H9 (cell line): ENCODE results near the gene AK9. TPM values are rescaled to one million over a fixed set of nuclear protein-coding genes. Genes with fewer than 3 reads are reported as not detected.

Experiments
- DNase-seq: peaks from one replicate; pipeline ENCODE4 v3.0.0-alpha.2; 2017
- H2AFZ ChIP-seq: one replicate; pipeline ENCODE4 v1.6.1; 2013; ENCODE audit warnings: mild to moderate bottlenecking, low read length, control low read depth, moderate library complexity
- H2AK5ac ChIP-seq: 2 replicates; pipeline ENCODE4 v1.6.1; 2013; ENCODE audit warnings: low read length, control low read depth, mixed read lengths; ENCODE audit not compliant: insufficient read length
- H2BK120ac ChIP-seq: one replicate; pipeline ENCODE4 v1.6.1; 2013; ENCODE audit warnings: low read depth, mild to moderate bottlenecking, low read length, control low read depth, inconsistent platforms; ENCODE audit not compliant: poor library complexity, severe bottlenecking
- H2BK12ac ChIP-seq: 2 replicates; pipeline ENCODE4 v1.6.1; 2013; ENCODE audit warnings: low read length, control low read depth, mixed read lengths, low read depth; ENCODE audit not compliant: insufficient read length
- H2BK15ac ChIP-seq: 2 replicates; pipeline ENCODE4 v1.6.1; 2013; ENCODE audit warnings: low read depth, low read length, control low read depth
- H2BK20ac ChIP-seq: one replicate; pipeline ENCODE4 v1.6.1; 2013; ENCODE audit warnings: low read depth, mild to moderate bottlenecking, low read length, control low read depth, inconsistent platforms; ENCODE audit not compliant: poor library complexity, severe bottlenecking
- H2BK5ac ChIP-seq: 2 replicates; pipeline ENCODE4 v1.6.1; 2013; ENCODE audit warnings: low read length, control low read depth, mixed read lengths; ENCODE audit not compliant: insufficient read length
- H3K14ac ChIP-seq: 2 replicates; pipeline ENCODE4 v1.6.1; 2013; ENCODE audit warnings: low read length, control low read depth; ENCODE audit not compliant: insufficient read depth
- H3K18ac ChIP-seq: 2 replicates; pipeline ENCODE4 v1.6.1; 2013; ENCODE audit warnings: low read depth, mild to moderate bottlenecking, mixed read lengths, low read length, control low read depth; ENCODE audit not compliant: insufficient read length
- H3K23ac ChIP-seq: 2 replicates; pipeline ENCODE4 v1.6.1; 2013; ENCODE audit warnings: low read length, control low read depth, mixed read lengths, low read depth; ENCODE audit not compliant: insufficient read length
- H3K23me2 ChIP-seq: 2 replicates; pipeline ENCODE4 v1.6.1; 2013; ENCODE audit warnings: low read depth, mild to moderate bottlenecking, mixed read lengths, low read length, control low read depth; ENCODE audit not compliant: insufficient read length, poor library complexity, severe bottlenecking
- H3K27ac ChIP-seq: 2 replicates; pipeline ENCODE4 v1.5.1; 2013; ENCODE audit warnings: low read length, control low read depth, mixed read lengths, low read depth; ENCODE audit not compliant: insufficient read length
- H3K27me3 ChIP-seq: 2 replicates; pipeline ENCODE4 v1.6.1; 2013; ENCODE audit warnings: low read length, control low read depth, inconsistent platforms; ENCODE audit not compliant: insufficient read depth
- H3K4ac ChIP-seq: 2 replicates; pipeline ENCODE4 v1.6.1; 2013; ENCODE audit warnings: low read depth, mild to moderate bottlenecking, control low read depth, inconsistent platforms, low read length, moderate library complexity
- H3K4me1 ChIP-seq: 2 replicates; pipeline ENCODE4 v1.6.1; 2013; ENCODE audit warnings: low read length, control low read depth, inconsistent platforms; ENCODE audit not compliant: insufficient read depth
- H3K4me2 ChIP-seq: 2 replicates; pipeline ENCODE4 v1.6.1; 2013; ENCODE audit warnings: low read length, control low read depth, mixed read lengths; ENCODE audit not compliant: insufficient read length, insufficient read depth
- H3K56ac ChIP-seq: 2 replicates; pipeline ENCODE4 v1.6.1; 2013; ENCODE audit warnings: low read depth, mild to moderate bottlenecking, mixed read lengths, low read length, control low read depth; ENCODE audit not compliant: insufficient read length
- H3K79me1 ChIP-seq: 2 replicates; pipeline ENCODE4 v1.6.1; 2013; ENCODE audit warnings: low read depth, mild to moderate bottlenecking, moderate library complexity, low read length, control low read depth, inconsistent platforms; ENCODE audit not compliant: insufficient read depth, poor library complexity, severe bottlenecking
- H3K79me2 ChIP-seq: 2 replicates; pipeline ENCODE4 v1.6.1; 2013; ENCODE audit warnings: low read length, control low read depth, inconsistent platforms; ENCODE audit not compliant: insufficient read depth
- H3K9ac ChIP-seq: 2 replicates; pipeline ENCODE4 v1.6.1; 2013; ENCODE audit warnings: low read length, control low read depth, mixed read lengths; ENCODE audit not compliant: insufficient read length; ENCODE audit errors: extremely low read depth
- H3K9me3 ChIP-seq: one replicate; pipeline ENCODE4 v1.6.1; 2013; ENCODE audit warnings: low read depth, low read length, inconsistent platforms; ENCODE audit not compliant: control insufficient read depth
- H3T11ph ChIP-seq: one replicate; pipeline ENCODE4 v1.6.1; 2013; ENCODE audit warnings: mild to moderate bottlenecking, low read length, control low read depth, inconsistent platforms
- H4K20me1 ChIP-seq: one replicate; pipeline ENCODE4 v1.6.1; 2013; ENCODE audit not compliant: control insufficient read depth, insufficient read length, insufficient read depth
- H4K5ac ChIP-seq: 2 replicates; pipeline ENCODE4 v1.6.1; 2013; ENCODE audit warnings: low read depth, mild to moderate bottlenecking, mixed read lengths, low read length, control low read depth; ENCODE audit not compliant: insufficient read length
- H4K8ac ChIP-seq: replicated peaks from 2 replicates; pipeline ENCODE4 v1.6.1; 2013; ENCODE audit warnings: low read length, control low read depth, mixed read lengths, low read depth; ENCODE audit not compliant: insufficient read length
- H4K91ac ChIP-seq: 2 replicates; pipeline ENCODE4 v1.6.1; 2013; ENCODE audit warnings: low read depth, mild to moderate bottlenecking, moderate library complexity, mixed read lengths, low read length, control low read depth; ENCODE audit not compliant: insufficient read length
- H3K27ac Mint-ChIP-seq, 3 experiments: 2 replicates in 2 of 3; 3 replicates in 1 of 3; pipeline ENCODE4 v1.8.0; 2020 to 2021; ENCODE audit warnings: mixed read lengths in 3 of 3, mild to moderate bottlenecking in 1 of 3, moderate library complexity in 1 of 3
- H3K27me3 Mint-ChIP-seq: 2 replicates; pipeline ENCODE4 v1.8.0; 2021; ENCODE audit warnings: low read depth, mild to moderate bottlenecking, moderate library complexity, mixed read lengths
- H3K36me3 Mint-ChIP-seq, 3 experiments: 2 replicates in 2 of 3; 3 replicates in 1 of 3; pipeline ENCODE4 v1.8.0; 2020 to 2021; ENCODE audit warnings: low read depth in 3 of 3, mixed read lengths in 3 of 3; ENCODE audit not compliant: insufficient read depth in 1 of 3
- H3K4me1 Mint-ChIP-seq, 2 experiments: 2 replicates each; pipeline ENCODE4 v1.8.0; 2020; ENCODE audit warnings: mixed read lengths in 2 of 2
- H3K4me3 Mint-ChIP-seq, 2 experiments: 2 replicates in 1 of 2; 3 replicates in 1 of 2; pipeline ENCODE4 v1.8.0; 2020 to 2021; ENCODE audit warnings: mild to moderate bottlenecking in 2 of 2, mixed read lengths in 2 of 2, moderate library complexity in 1 of 2
- H3K9me3 Mint-ChIP-seq, 2 experiments: 2 replicates in 1 of 2; 3 replicates in 1 of 2; pipeline ENCODE4 v1.8.0; 2020; ENCODE audit warnings: mild to moderate bottlenecking in 2 of 2, mixed read lengths in 2 of 2, moderate library complexity in 1 of 2
- CTCF ChIP-seq: fragments of 200-600 bp; sonication (generic); conservative IDR thresholded peaks from 3 replicates; pipeline ENCODE4 v1.8.0; 2021; ENCODE audit warnings: antibody characterized with exemption, mild to moderate bottlenecking
- WGBS: extraction: QIAGEN DNeasy Blood & Tissue Kit; methylation state at CpG from one replicate; pipeline ENCODE4 v1.1.7; 2013; ENCODE audit warnings: missing lambda C conversion rate, low lambda C conversion rate, mixed read lengths; ENCODE audit not compliant: insufficient read length; ENCODE audit errors: extremely low coverage; 5-methylcytosine and 5-hydroxymethylcytosine counted together
- total RNA-seq: library from RNA; stranded (reverse); gene quantifications from 2 replicates; pipeline ENCODE4 v1.2.1, GENCODE V29; 2021

AK9 gene
- total RNA-seq, 1 experiment from 2014 or later, result 2.3 TPM

GRCh38 chr6:109714166-109714565 is 23.2 kb upstream of the AK9 start:
- H3K4me1 Mint-ChIP-seq, result peaks cover 0 to 4% of the 10 kb centered on the region in 2 experiments; a peak in 1 of 4 replicates
- no peaks in the 10 kb centered on the region for H3K79me1 ChIP-seq
- DNase-seq, result no peak
- H3K4me2 ChIP-seq, result no peak overlapping the region
- H4K91ac ChIP-seq, result no peak overlapping the region
- no peak overlapping the region for H2BK15ac ChIP-seq
- 0 out of 7 replicates have a peak overlapping the region, but pooled peaks of 1 of the 3 experiments have one; percentile 34 for H3K27ac Mint-ChIP-seq
- no peak overlapping the region for H2BK5ac ChIP-seq
- H2BK120ac ChIP-seq, result no peak overlapping the region
- no CpG with 5 or more reads among the region's 3 CpGs for WGBS
- no peaks in the 10 kb centered on the region for H3K23me2 ChIP-seq
- H3T11ph ChIP-seq, result no peak overlapping the region
- peaks cover 6 to 18% (median 7%) of the 10 kb centered on the region in 3 experiments; a peak in 6 of 7 replicates for H3K36me3 Mint-ChIP-seq
- TF ChIP-seq CTCF, result no peak
- H4K5ac ChIP-seq, result no peak overlapping the region
- no peak overlapping the region for H3K56ac ChIP-seq
- H3K23ac ChIP-seq, result no peak overlapping the region
- no peaks in the 10 kb centered on the region for H3K27me3 Mint-ChIP-seq
- H4K8ac ChIP-seq, result no peak overlapping the region
- no peak overlapping the region for H3K18ac ChIP-seq
- H3K9me3 Mint-ChIP-seq, result peaks cover 0 to 8% of the 10 kb centered on the region in 2 experiments; a peak in 3 of 5 replicates
- no peaks in the 10 kb centered on the region; the same call in 1 of the 2 replicates for H3K79me2 ChIP-seq
- H3K4me1 ChIP-seq, result no peaks in the 10 kb centered on the region
- H3K4ac ChIP-seq, result no peak overlapping the region
- no peaks in the 10 kb centered on the region for H3K9me3 ChIP-seq
- no peak overlapping the region for H2BK20ac ChIP-seq
- no peak overlapping the region for H3K4me3 Mint-ChIP-seq
- H3K14ac ChIP-seq, result no peak overlapping the region
- H2AK5ac ChIP-seq, result no peak overlapping the region
- H2AFZ ChIP-seq, result no peak overlapping the region
- no peak overlapping the region for H2BK12ac ChIP-seq
- no peaks in the 10 kb centered on the region for H3K27me3 ChIP-seq
- H3K27ac ChIP-seq, result no peak overlapping the region
- H3K9ac ChIP-seq, result no peak overlapping the region
- H4K20me1 ChIP-seq, result no peaks in the 10 kb centered on the region
